Measurements from ENCODE around the gene CARMIL1. TPM values are rescaled to one million over a fixed set of nuclear protein-coding genes. Genes with fewer than 3 reads are reported as not detected.

The CARMIL1 gene
- total RNA-seq, 2 donors from 2014 or later: 3.8 to 7.6 TPM

DNA sequence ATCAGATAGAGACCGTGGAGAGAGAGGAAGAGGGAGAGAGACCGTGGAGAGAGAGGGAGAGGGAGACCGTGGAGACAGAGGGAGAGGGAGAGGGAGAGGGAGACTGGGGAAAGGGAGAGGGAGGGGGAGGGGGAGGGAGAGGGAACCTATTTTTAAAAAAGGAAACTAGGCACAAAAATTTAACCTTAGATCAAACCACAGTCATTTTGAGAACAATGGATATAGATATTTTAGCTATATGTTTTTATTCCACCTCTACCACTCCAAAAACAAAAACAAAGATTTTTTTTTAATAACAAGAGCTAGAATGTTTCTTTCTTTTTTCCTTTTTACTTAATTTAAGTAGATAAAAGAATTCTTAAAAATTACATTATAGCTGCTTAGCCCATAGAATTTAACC is 307.8 kb downstream of the CARMIL1 start:
- ATAC-seq (replicated peaks): no peak
- Mint-ChIP-seq H3K4me3 (no peak overlapping the region), H3K27me3 (no peaks in the 10 kb centered on the region), H3K27ac (no peak overlapping the region), H3K36me3 (ENCODE audit: low read depth) (no peaks in the 10 kb centered on the region), H3K9me3 (no peaks in the 10 kb centered on the region), H3K4me1 (no peaks in the 10 kb centered on the region)

DNA sequence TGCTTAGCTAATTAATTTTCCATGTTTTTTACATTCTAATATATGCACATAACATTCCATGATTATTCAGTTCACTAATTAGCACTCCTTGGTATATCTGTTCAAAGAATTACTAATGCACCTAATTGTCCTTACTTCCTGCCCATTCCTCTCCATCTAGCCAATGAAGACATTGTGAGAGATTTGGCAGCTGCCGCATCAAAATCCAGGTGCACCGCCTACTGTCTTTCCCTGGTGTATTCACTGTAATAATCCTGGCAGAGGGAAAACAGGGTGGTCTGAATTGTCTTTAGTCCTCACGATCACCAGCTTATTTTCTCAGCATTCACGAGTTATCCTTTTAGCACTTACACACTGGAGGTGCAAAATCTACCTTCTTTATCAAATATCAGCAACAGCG is 311.8 kb downstream of the CARMIL1 start:
- no peaks in the 10 kb centered on the region for H3K9me3 Mint-ChIP-seq
- ATAC-seq (replicated peaks): no peak
- no peak overlapping the region for H3K27ac Mint-ChIP-seq
- H3K4me3 Mint-ChIP-seq: no peak overlapping the region
- H3K36me3 Mint-ChIP-seq (ENCODE audit: low read depth): no peaks in the 10 kb centered on the region
- H3K4me1 Mint-ChIP-seq: no peaks in the 10 kb centered on the region
- no peaks in the 10 kb centered on the region for H3K27me3 Mint-ChIP-seq

DNA sequence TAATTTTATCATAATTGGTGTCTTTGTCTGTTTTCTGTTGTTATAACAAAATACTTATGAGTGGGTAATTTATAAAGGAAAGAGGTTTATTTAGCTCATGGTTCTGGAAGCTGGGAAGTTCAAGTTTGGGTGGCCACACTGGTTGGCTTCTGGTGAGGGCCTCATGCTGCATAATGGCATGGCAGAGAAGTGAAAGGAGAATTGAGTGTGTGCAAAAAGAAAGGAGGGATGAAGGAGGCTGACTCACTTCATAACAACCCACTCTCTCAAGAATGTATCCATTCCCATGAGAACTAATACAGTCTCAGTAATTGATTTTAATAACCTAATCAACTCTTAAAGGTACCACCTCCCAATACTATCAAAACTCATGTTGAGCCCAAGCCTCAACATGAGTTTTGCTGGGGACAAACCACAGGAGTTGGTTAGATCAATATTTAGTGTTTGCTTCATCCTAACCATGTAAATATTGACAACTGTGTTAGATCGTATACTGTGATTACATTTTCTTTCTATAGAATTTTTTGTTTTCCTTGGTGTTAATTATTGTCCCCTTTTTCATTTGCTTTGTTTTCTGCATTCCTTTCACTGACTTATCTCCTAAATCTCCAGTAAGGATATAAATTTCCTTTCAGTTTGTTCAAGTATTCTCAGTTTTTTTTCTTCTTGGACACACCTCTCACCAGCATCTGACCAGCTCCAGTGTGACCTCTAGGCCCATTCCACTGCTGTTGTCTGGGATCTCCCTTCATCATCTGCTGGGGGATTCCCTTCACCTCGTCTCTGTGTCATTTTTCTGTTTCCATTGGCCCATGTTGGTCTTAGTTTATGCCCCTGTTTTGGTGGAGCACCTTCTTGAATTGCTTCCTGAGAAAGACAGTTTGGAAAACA is 318.0 kb downstream of the CARMIL1 start:
- Mint-ChIP-seq H3K4me3 (no peak overlapping the region), H3K27me3 (no peaks in the 10 kb centered on the region), H3K9me3 (no peaks in the 10 kb centered on the region), H3K4me1 (no peaks in the 10 kb centered on the region), H3K27ac (no peak overlapping the region), H3K36me3 (ENCODE audit: low read depth) (no peaks in the 10 kb centered on the region)
- no peak for ATAC-seq (replicated peaks)

DNA sequence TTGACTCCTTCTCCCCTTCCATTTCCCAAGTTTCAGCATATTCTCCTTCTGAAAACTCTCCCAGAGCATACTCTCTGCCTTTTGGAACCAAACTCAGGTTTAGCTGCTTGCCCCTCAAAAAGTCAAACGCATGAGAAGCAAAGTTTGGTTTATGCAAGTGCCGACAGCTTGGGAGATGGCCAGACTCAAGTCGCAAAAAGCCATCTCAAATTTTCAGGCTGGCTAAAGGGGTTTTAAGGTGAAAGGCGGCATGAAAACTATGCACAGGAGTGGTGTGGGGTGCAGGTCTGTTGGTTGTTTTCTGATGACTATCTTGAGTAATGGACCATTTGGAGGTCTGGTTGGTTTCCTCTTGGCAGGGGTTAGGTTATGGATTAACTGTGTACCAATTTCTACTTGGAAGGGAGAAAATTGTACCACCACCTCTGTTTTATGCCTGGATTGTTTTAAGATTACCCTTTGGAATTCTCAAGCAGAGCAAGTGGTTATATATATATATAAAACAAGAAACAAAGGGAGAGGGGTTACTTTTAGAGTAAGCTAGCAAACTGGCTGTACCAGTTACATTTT is 320.4 kb downstream of the CARMIL1 start:
- ATAC-seq (replicated peaks): no peak
- H3K27me3 Mint-ChIP-seq: no peaks in the 10 kb centered on the region
- H3K36me3 Mint-ChIP-seq (ENCODE audit: low read depth): no peaks in the 10 kb centered on the region
- no peaks in the 10 kb centered on the region for H3K9me3 Mint-ChIP-seq
- H3K4me1 Mint-ChIP-seq: no peaks in the 10 kb centered on the region
- H3K4me3 Mint-ChIP-seq: no peak overlapping the region
- H3K27ac Mint-ChIP-seq: no peak overlapping the region

DNA sequence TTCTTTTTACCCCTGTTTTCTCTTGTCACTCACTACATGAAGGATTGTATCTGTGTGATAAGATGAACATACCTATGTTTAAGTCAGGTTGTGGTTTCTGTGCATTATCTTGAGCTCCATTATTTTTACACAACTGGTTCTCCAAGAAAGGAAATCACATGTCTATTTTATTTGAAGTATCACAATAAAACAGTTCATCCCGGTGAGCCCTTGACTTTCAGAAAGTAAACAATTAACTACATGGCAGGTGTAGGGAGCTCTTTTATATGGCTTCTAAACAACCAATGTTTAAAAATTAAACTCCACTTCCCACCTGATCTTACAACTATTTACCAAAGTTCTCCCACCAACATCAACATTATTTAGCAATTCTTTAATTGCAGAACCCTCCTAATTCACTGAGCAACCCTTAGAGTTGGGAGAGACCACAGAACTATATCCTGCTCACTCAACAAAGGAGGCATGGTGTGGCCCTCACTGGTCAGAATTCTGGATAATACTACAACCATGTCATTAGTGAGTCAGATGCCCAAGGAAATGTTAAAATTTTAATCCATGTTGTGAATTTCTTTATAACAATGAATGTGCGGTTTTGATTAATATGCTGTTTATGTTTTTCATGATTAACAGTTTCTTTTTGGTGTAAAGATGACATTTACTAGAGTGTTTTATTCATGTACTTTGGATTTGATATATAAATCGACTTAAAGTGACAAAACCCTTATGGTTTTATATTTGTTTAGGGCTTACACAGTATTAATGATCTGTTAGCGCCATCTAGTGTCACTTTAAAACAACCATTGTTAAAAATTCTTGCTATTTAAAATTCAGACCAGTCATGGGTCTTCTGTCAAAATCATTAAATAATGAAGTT is 322.9 kb downstream of the CARMIL1 start:
- no peak overlapping the region for H3K4me3 Mint-ChIP-seq
- H3K36me3 Mint-ChIP-seq (ENCODE audit: low read depth): no peaks in the 10 kb centered on the region
- H3K27ac Mint-ChIP-seq: no peak overlapping the region
- H3K9me3 Mint-ChIP-seq: no peaks in the 10 kb centered on the region
- ATAC-seq (replicated peaks): no peak
- H3K27me3 Mint-ChIP-seq: no peaks in the 10 kb centered on the region
- H3K4me1 Mint-ChIP-seq: no peaks in the 10 kb centered on the region

DNA sequence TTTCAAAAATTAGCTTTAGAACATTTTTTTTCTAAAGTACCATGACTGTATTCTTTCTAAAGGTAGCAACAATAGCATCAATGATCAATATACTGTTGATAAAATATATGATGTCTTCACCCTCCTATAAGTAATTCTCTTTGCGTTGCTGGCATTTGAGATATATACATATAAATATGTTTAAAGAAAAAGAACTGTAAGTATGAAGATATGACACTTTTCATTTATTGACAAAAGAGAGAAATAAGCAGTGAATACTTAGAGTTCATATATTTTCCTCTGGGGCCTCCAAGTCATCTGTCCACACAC is 323.5 kb downstream of the CARMIL1 start:
- Mint-ChIP-seq H3K27me3 (no peaks in the 10 kb centered on the region), H3K4me1 (no peaks in the 10 kb centered on the region), H3K9me3 (no peaks in the 10 kb centered on the region), H3K4me3 (no peak overlapping the region), H3K27ac (no peak overlapping the region), H3K36me3 (ENCODE audit: low read depth) (no peaks in the 10 kb centered on the region)
- ATAC-seq (replicated peaks): no peak

DNA sequence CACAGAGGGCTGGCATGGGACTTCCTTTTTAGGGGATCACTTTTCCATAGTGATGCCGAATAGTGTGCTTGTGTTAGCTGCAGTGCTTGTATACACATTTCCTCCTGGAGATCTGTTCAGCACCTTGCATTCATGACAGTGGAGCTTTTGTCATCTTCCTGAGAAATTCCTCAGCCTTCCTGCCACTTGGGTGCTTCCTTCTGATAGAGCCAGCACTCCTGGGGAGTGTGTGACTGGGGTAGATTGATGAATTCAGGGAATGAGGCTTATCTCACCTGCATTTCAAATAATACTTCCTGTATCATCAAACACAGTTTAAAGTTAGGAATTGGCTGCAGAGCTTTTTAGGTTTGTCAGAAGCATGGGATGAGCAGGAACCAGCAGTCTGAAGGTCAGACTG is 324.1 kb downstream of the CARMIL1 start:
- no peaks in the 10 kb centered on the region for H3K9me3 Mint-ChIP-seq
- no peaks in the 10 kb centered on the region for H3K36me3 Mint-ChIP-seq (ENCODE audit: low read depth)
- H3K27me3 Mint-ChIP-seq: no peaks in the 10 kb centered on the region
- no peak overlapping the region for H3K4me3 Mint-ChIP-seq
- no peak overlapping the region for H3K27ac Mint-ChIP-seq
- H3K4me1 Mint-ChIP-seq: no peaks in the 10 kb centered on the region
- no peak for ATAC-seq (replicated peaks)

DNA sequence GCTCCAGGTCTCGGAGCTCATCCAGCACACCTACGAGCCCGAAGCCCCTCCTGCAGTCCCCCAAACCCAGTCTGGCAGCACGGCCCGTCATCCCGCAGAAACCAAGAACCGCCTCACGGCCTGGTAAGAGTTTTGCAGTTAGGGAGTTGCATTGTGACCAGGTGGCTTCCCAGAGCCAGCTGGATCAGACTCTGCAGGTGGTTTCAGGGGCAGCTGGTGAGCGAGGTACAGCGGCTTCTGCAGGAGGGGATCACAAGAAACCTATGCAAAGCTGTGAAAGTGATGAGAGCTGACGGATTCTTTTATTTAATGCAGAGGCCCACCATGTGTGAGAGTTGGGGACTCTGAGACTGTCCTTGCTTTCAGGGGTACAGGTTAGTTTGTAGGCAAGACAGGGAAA is 327.0 kb downstream of the CARMIL1 start:
- Mint-ChIP-seq H3K27ac (no peak overlapping the region), H3K4me3 (no peak overlapping the region), H3K27me3 (no peaks in the 10 kb centered on the region), H3K36me3 (ENCODE audit: low read depth) (no peaks in the 10 kb centered on the region), H3K4me1 (no peaks in the 10 kb centered on the region), H3K9me3 (no peaks in the 10 kb centered on the region)
- no peak for ATAC-seq (replicated peaks)

DNA sequence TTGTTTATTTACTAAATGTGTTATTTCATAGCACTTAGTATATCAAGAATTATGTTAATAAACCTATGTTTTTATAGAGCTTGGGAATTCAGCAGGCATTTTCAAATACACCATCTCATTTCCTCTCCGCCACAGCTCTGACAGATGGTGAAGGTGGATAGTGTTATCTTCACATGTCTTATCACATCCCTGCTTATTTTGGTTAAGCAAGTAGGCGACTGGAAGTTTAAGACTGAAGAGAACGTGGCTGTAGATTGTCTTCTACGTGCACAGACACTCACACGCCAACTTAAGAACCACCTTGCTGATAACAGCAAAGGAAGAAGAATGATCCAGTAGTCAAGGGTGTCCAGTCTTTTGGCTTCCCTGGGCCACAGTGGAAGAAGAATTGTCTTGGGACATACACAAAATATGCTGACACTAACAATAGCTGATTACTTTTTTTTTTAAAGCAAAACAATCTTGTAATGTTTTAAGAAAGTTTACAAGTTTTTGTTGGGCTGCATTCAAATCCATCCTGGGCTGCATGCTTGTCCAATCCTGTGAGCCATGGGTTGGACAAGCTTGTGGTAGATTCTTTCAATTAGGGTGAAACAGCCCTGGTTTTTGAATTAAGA is 329.5 kb downstream of the CARMIL1 start:
- Mint-ChIP-seq H3K4me3 (no peak overlapping the region), H3K36me3 (ENCODE audit: low read depth) (no peaks in the 10 kb centered on the region), H3K27me3 (no peaks in the 10 kb centered on the region), H3K9me3 (no peaks in the 10 kb centered on the region), H3K4me1 (no peaks in the 10 kb centered on the region), H3K27ac (no peak overlapping the region)
- no peak for ATAC-seq (replicated peaks)

DNA sequence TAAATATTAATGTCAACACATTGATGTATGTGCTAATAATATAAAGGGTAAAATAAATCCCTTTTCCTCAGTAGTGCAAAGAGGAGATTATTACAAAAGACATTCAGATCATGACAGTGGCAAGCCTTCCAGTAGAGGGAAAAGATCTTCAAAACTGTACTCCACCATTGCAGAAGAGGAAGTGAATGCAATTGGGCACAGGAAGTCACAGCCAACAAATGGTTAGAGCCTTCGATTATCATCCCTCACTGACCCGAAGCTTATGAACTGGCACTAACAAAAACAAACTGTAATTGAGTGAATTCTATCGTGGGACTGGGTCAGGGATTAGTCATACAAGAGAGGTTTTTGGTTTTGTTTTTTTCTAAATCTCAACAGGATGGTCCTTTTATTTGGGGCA is 333.5 kb downstream of the CARMIL1 start:
- H3K4me1 Mint-ChIP-seq: no peaks in the 10 kb centered on the region

DNA sequence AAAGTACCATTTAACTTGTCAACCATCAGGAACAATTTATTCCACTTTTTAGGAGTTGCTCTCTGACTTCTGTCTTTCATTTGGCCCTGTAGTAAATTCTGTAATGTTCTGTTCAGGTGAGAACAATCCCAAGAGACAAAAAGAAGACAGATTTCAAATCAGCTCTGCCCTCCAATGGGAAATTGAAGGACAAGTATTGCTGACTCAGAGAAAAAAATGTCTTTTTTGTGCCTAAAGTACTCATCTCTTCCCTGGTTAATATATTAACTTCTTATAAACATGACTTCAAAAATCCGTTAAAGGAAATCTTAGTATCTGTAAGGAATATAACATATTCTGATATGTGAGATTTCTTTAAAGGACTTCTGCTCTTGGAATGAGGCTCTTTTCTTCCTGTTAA is 334.2 kb downstream of the CARMIL1 start:
- Mint-ChIP-seq H3K27ac (no peak overlapping the region), H3K27me3 (no peaks in the 10 kb centered on the region), H3K4me1 (no peaks in the 10 kb centered on the region), H3K36me3 (ENCODE audit: low read depth) (no peaks in the 10 kb centered on the region), H3K4me3 (no peak overlapping the region), H3K9me3 (no peaks in the 10 kb centered on the region)
- ATAC-seq (replicated peaks): no peak

More for the DNA sequence above, 333.5 kb downstream of the CARMIL1 start:
- H3K4me3 Mint-ChIP-seq: no peak overlapping the region
- no peak overlapping the region for H3K27ac Mint-ChIP-seq
- ATAC-seq (replicated peaks): no peak
- no peaks in the 10 kb centered on the region for H3K36me3 Mint-ChIP-seq (ENCODE audit: low read depth)
- no peaks in the 10 kb centered on the region for H3K9me3 Mint-ChIP-seq
- H3K27me3 Mint-ChIP-seq: no peaks in the 10 kb centered on the region

DNA sequence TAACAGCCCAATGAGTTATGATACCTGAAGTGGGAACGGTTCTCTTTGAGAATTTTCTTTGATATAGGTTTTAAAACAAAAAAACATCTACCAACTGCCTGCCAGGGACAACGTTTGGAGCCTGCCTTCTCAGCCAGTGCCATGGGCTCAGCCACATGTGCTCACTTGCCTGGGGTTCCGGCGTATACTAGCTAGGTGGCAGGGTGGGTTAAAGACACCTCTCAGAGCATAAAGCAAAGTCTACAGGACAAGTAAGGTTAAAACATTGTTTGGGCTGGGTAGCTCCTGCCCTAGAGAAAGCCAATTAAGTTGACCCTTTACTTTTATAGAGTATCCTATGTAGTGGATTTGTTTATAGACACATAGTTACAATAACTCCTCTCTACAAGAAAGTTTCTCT is 334.9 kb downstream of the CARMIL1 start:
- no peaks in the 10 kb centered on the region for H3K9me3 Mint-ChIP-seq
- no peaks in the 10 kb centered on the region for H3K4me1 Mint-ChIP-seq
- H3K27me3 Mint-ChIP-seq: no peaks in the 10 kb centered on the region
- no peaks in the 10 kb centered on the region for H3K36me3 Mint-ChIP-seq (ENCODE audit: low read depth)
- no peak overlapping the region for H3K4me3 Mint-ChIP-seq
- no peak for ATAC-seq (replicated peaks)
- no peak overlapping the region for H3K27ac Mint-ChIP-seq

DNA sequence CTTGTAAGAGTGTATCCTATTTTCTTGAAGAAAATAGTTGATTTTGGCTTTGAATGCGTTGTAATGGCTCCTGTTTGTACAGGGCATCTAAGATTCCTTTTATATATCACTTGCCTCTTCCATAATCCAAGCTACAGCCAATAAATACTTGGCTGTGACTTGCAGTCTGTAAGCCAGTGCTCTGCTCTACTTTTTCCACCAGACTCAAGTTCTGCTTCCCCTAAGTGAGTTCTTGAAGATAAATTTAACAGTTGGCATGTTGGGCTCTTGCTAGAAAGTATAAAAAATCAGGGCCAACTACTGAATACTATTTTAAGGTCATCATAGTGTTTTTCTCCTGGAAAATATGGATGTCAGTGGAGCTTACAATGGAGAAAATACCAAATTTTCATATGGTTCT is 336.3 kb downstream of the CARMIL1 start:
- no peaks in the 10 kb centered on the region for H3K4me1 Mint-ChIP-seq

DNA sequence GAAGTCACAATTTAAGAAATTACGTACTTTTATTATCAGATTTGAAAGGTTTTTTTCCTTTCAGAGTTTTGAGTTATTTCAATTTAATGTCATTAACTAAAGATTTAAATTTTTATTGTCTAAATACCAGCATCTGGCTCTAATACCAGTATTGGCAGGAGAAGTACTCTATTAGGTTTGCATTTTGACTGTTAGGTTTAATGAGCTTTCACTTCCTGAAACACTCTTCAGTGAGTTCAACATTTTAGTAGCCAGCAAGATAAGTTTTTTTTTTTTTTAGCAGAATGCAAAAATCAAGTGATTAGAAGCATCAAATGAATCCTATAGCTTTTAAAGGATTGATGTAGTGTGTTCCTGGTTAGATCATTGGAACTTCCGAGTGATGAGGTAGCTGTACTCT is 338.8 kb downstream of the CARMIL1 start:
- no peaks in the 10 kb centered on the region for H3K9me3 Mint-ChIP-seq
- no peak overlapping the region for H3K4me3 Mint-ChIP-seq
- H3K36me3 Mint-ChIP-seq (ENCODE audit: low read depth): no peaks in the 10 kb centered on the region
- no peaks in the 10 kb centered on the region for H3K4me1 Mint-ChIP-seq
- no peaks in the 10 kb centered on the region for H3K27me3 Mint-ChIP-seq
- ATAC-seq (replicated peaks): no peak
- no peak overlapping the region for H3K27ac Mint-ChIP-seq

More for the DNA sequence above, 336.3 kb downstream of the CARMIL1 start:
- no peaks in the 10 kb centered on the region for H3K9me3 Mint-ChIP-seq
- no peak overlapping the region for H3K27ac Mint-ChIP-seq
- no peak overlapping the region for H3K4me3 Mint-ChIP-seq
- H3K27me3 Mint-ChIP-seq: no peaks in the 10 kb centered on the region
- H3K36me3 Mint-ChIP-seq (ENCODE audit: low read depth): no peaks in the 10 kb centered on the region
- no peak for ATAC-seq (replicated peaks)

All from activated T-helper 17 cell treated with anti-CD3 and anti-CD28 coated beads, Interleukin-2, amount 50 U/mL, for 72 hours (primary cell).